NB4 (cell line): ENCODE data around the gene SAMD4A.

Experiments used
- CTCF ChIP-seq: IDR thresholded peaks from one replicate; pipeline ENCODE4 v1.5.1; 2012; ENCODE audit warnings: low read depth, low read length
- POLR2A ChIP-seq: IDR thresholded peaks from 2 replicates; pipeline ENCODE4 v1.6.1; 2011; ENCODE audit warnings: mild to moderate bottlenecking; ENCODE audit not compliant: insufficient read length; ENCODE audit errors: extremely low read depth

- TF ChIP-seq CTCF: no peak
- TF ChIP-seq POLR2A: no peak
Observed at GRCh38 chr14:54535646-54536045, 31.3 kb upstream of the SAMD4A start.
